ENCODE results near the gene KCNN3.

DNA sequence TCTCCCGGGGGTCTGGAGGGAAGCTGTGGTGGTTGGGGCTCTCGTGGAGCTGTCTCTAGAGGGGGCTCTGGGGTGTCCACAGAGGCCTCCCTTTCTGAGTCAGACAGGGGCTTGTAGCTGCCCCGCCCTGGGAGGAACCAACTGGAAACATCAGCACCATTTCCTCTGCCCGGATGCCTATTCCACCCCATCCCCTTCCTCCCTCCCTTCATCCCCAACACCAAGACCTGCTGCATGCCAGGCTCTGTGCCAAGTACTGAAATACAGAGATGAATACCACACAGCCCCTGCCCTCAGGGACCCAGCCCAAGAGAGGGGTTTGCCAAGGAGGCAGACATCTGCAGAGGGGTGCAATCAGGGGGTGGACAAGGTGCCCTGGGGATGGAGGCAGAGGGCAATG is 136.5 kb downstream of the KCNN3 start:
- TF ChIP-seq POLR2A (IDR thresholded peaks at IDR 0.05) (no peak), CTCF (IDR thresholded peaks at IDR 0.05 in 8 of 11, conservative IDR thresholded peaks at IDR 0.05 in 3 of 11) (no peak), POLR2AphosphoS5 (IDR thresholded peaks at IDR 0.05) (no peak)
